ENCODE data around the gene ANXA4. TPM values are rescaled to one million over a fixed set of nuclear protein-coding genes. Genes with fewer than 3 reads are reported as not detected.

ANXA4 gene
- polyA plus RNA-seq, 1 of the 3 experiments (the other 2 are of a cell fraction), result 137 TPM

- Histone ChIP-seq H4K20me1 (ENCODE audit: insufficient read depth) (no peaks in the 10 kb centered on the region), H2AFZ (ENCODE audit: low read depth) (no peak overlapping the region), H3K9ac (no peak overlapping the region), H3K27ac (ENCODE audit: low read depth in 2 of 2, low read length in 1 of 2) (no peak overlapping the region), H3K27me3 (ENCODE audit: insufficient read depth) (no peaks in the 10 kb centered on the region), H3F3A (replicated peaks; ENCODE audit: insufficient read depth) (no peaks in the 10 kb centered on the region), H3K36me3 (replicated peaks in 1 of 2; ENCODE audit: control insufficient read depth in 1 of 2, insufficient read depth in 2 of 2, low read length in 1 of 2) (peaks cover 25 to 40% of the 10 kb centered on the region in 2 experiments), H3K9me2 (no peaks in the 10 kb centered on the region), H3K4me3 (ENCODE audit: low read depth in 2 of 2, low read length in 1 of 2) (no peak overlapping the region), H3K9me3 (no peaks in the 10 kb centered on the region), H3K79me2 (ENCODE audit: insufficient read depth) (peaks cover 43% of the 10 kb centered on the region), H3K4me2 (no peak overlapping the region), H3K4me1 (ENCODE audit: control insufficient read depth in 1 of 2, insufficient read depth in 2 of 2, low read depth in 1 of 2, low read length in 1 of 2) (peaks cover 0 to 4% of the 10 kb centered on the region in 2 experiments; a peak in 2 of 4 replicates)
- CTCF ChIA-PET, result no interaction called here
- TF ChIP-seq TEAD4 (IDR thresholded peaks at IDR 0.05; ENCODE audit: borderline replicate concordance, insufficient read depth) (no peak), IRF3 (IDR thresholded peaks at IDR 0.05; ENCODE audit: low read depth, low read length) (no peak), NFIC (IDR thresholded peaks at IDR 0.05; ENCODE audit: borderline replicate concordance) (no peak), YY1 (IDR thresholded peaks at IDR 0.05; ENCODE audit: low read depth) (no peak), POLR2AphosphoS5 (IDR thresholded peaks at IDR 0.05; ENCODE audit: low read depth, low read length) (no peak), RCOR1 (IDR thresholded peaks at IDR 0.05; ENCODE audit: low read length) (no peak), JUND (IDR thresholded peaks at IDR 0.05) (no peak)
- TF ChIP-seq, protein P1, sequence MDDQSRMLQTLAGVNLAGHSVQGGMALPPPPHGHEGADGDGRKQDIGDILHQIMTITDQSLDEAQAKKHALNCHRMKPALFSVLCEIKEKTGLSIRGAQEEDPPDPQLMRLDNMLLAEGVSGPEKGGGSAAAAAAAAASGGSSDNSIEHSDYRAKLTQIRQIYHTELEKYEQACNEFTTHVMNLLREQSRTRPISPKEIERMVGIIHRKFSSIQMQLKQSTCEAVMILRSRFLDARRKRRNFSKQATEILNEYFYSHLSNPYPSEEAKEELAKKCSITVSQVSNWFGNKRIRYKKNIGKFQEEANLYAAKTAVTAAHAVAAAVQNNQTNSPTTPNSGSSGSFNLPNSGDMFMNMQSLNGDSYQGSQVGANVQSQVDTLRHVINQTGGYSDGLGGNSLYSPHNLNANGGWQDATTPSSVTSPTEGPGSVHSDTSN (IDR thresholded peaks at IDR 0.05), result no peak
- WGBS (ENCODE audit: low lambda C conversion rate), result 95% methylated on average over 2 of the region's 2 CpGs
- DNase-seq, result no peak
- POLR2A ChIA-PET, result no interaction called here
These were observed 95.6 kb downstream of the ANXA4 start for GRCh38 chr2:69837533-69837932.

DNA sequence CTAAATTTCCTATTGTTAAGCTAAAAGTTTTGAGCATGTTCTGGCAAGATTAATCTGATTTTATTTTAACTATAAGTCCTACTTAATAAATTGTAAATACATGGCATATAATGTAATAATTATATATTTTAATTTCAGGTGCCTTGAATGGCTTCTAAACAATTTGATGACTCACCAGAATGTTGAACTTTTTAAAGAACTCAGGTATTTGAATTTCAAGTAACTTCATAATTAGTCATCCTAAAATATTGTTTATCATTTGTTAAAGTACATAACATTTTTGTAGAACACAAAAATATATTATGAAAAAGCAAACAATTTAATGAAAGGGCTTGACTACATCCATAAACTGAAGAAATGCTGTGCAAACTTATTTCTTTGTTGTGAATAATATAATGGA, 102.1 kb downstream of the ANXA4 start:
- POLR2A ChIA-PET, result no interaction called here
- CTCF ChIA-PET, result interaction anchor here (0.9 to 1.6 kb wide), 2 partner anchors 27 to 119 kb away, joined by 3 to 5 read pairs; no protein-coding TSS in a partner anchor

More for the DNA sequence above, 102.1 kb downstream of the ANXA4 start:
- TF ChIP-seq SIN3A (IDR thresholded peaks at IDR 0.05; ENCODE audit: borderline replicate concordance, low read depth, low read length), result no peak
- no peak for TF ChIP-seq GATA2 (CRISPR knock-in tag; IDR thresholded peaks at IDR 0.05)
- TF ChIP-seq TEAD4 (IDR thresholded peaks at IDR 0.05; ENCODE audit: borderline replicate concordance, insufficient read depth), result no peak
- TF ChIP-seq, protein P2, sequence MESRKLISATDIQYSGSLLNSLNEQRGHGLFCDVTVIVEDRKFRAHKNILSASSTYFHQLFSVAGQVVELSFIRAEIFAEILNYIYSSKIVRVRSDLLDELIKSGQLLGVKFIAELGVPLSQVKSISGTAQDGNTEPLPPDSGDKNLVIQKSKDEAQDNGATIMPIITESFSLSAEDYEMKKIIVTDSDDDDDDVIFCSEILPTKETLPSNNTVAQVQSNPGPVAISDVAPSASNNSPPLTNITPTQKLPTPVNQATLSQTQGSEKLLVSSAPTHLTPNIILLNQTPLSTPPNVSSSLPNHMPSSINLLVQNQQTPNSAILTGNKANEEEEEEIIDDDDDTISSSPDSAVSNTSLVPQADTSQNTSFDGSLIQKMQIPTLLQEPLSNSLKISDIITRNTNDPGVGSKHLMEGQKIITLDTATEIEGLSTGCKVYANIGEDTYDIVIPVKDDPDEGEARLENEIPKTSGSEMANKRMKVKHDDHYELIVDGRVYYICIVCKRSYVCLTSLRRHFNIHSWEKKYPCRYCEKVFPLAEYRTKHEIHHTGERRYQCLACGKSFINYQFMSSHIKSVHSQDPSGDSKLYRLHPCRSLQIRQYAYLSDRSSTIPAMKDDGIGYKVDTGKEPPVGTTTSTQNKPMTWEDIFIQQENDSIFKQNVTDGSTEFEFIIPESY (IDR thresholded peaks at IDR 0.05; ENCODE audit: borderline replicate concordance, low read depth), result no peak
- TF ChIP-seq RAD21 (IDR thresholded peaks at IDR 0.05; ENCODE audit: low read length), result no peak
- no peak for TF ChIP-seq TAF1 (IDR thresholded peaks at IDR 0.05; ENCODE audit: borderline replicate concordance, low read depth, low read length)
- TF ChIP-seq NRF1 (IDR thresholded peaks at IDR 0.05; ENCODE audit: low read depth, low read length), result no peak
- TF ChIP-seq CHD2 (IDR thresholded peaks at IDR 0.05; ENCODE audit: low read length, partially characterized antibody), result no peak
- TF ChIP-seq, protein P1 (IDR thresholded peaks at IDR 0.05), result no peak
- TF ChIP-seq, protein P3, sequence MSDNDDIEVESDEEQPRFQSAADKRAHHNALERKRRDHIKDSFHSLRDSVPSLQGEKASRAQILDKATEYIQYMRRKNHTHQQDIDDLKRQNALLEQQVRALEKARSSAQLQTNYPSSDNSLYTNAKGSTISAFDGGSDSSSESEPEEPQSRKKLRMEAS (IDR thresholded peaks at IDR 0.05; ENCODE audit: low read depth), result no peak
- TF ChIP-seq POLR2AphosphoS5 (IDR thresholded peaks at IDR 0.05; ENCODE audit: low read depth, low read length), result no peak
- no peak for TF ChIP-seq RCOR1 (IDR thresholded peaks at IDR 0.05; ENCODE audit: low read length)
- no peak for TF ChIP-seq GABPA (IDR thresholded peaks at IDR 0.05; ENCODE audit: low read depth)
- no peak for TF ChIP-seq ELF1 (IDR thresholded peaks at IDR 0.05)
- Histone ChIP-seq H3K27ac (ENCODE audit: low read depth in 2 of 2, low read length in 1 of 2) (no peak overlapping the region), H3K9me3 (no peaks in the 10 kb centered on the region), H2AFZ (ENCODE audit: low read depth) (no peak overlapping the region), H3K36me3 (replicated peaks in 1 of 2; ENCODE audit: control insufficient read depth in 1 of 2, insufficient read depth in 2 of 2, low read length in 1 of 2) (peaks cover 50 to 60% of the 10 kb centered on the region in 2 experiments), H3K4me3 (ENCODE audit: low read depth in 2 of 2, low read length in 1 of 2) (no peak overlapping the region), H3K9me2 (no peaks in the 10 kb centered on the region), H3K4me1 (ENCODE audit: control insufficient read depth in 1 of 2, insufficient read depth in 2 of 2, low read depth in 1 of 2, low read length in 1 of 2) (no peaks in the 10 kb centered on the region), H3K4me2 (no peak overlapping the region), H3K9ac (no peak overlapping the region), H3K27me3 (ENCODE audit: insufficient read depth) (no peaks in the 10 kb centered on the region), H3F3A (replicated peaks; ENCODE audit: insufficient read depth) (no peaks in the 10 kb centered on the region), H4K20me1 (ENCODE audit: insufficient read depth) (no peaks in the 10 kb centered on the region), H3K79me2 (ENCODE audit: insufficient read depth) (no peaks in the 10 kb centered on the region)
- DNase-seq, result no peak

Measured in SK-N-SH (cell line).